ENCODE measurements around the gene SIRT6.
"Not testable (repeated sequence)": the region's sequence is repeated elsewhere in the genome, so short reads cannot be mapped to it uniquely, and the experiment has no call there.

SIRT6 gene

DNA sequence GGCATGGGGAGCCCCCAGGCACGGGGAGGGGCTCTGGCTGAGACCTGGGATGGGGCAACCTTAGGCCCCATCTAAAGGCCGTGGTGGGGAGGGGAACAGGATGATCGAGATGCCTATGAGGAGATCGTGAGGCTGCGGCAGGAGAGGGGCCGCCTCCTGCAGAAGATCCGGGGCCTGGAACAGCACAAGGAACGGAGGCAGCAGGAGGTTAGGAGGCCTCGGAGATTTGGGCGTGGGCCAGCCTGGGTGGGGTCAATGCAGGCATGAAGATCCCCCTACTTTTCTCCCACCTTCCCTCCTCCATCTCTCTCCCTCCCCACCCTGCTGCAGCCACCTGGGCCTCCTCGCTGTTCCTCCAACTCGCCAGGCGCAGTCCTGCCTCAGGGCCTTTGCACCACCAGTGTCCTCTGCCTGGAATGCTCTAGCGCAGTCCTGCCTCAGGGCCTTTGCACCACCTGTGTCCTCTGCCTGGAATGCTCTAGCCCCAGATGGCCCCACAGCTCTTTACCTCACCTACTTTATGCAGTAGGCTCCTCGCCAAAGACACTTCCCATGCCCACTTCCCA, 27.9 kb upstream of the SIRT6 start:
- Mint-ChIP-seq H3K27me3 (peaks cover 20% of the 10 kb centered on the region), H3K4me3 (no peak overlapping the region), H3K9me3 (no peaks in the 10 kb centered on the region), H3K4me1 (no peaks in the 10 kb centered on the region), H3K27ac (no peak overlapping the region)
- DNase-seq (no peak), ATAC-seq (no peak)

DNA sequence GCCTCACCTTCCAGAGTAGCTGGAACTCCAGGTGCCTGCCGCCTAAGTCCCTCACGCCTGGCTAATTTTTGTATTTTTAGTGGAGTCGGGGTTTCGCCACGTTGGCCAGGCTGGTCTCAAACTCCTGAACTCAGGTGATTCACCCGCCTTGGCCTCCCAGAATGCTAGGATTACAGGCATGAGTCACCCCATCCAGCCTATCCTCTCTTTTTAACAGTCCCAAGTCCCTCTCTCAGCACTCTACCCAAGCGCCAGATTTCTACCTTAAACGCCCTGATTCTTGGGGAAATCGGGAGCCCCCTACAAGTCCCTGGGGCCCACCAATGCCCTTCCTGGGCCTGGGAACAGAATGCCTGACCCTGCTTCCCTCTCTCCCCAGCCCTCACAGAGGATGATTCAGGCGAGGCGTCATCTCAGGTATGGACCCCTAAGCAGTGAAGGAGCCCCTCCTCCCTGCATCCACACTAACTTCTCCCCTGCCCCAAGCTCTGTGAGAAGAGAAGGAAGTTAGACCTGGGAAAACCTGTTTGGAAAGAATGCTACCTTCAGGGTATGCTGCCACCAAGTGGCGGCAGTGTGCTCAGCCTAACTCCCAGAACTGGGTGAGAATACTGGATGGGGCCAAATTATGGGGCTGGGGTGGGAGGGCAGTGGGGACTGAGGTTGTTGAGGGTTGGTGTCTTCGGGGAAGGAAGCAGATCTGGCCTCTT, 26.2 kb upstream of the SIRT6 start:
- Mint-ChIP-seq H3K4me1 (peaks cover 7% of the 10 kb centered on the region), H3K4me3 (no peak overlapping the region), H3K27me3 (peaks cover 28% of the 10 kb centered on the region), H3K27ac (no peak overlapping the region), H3K9me3 (no peaks in the 10 kb centered on the region)
- DNase-seq (no peak), ATAC-seq (no peak)

DNA sequence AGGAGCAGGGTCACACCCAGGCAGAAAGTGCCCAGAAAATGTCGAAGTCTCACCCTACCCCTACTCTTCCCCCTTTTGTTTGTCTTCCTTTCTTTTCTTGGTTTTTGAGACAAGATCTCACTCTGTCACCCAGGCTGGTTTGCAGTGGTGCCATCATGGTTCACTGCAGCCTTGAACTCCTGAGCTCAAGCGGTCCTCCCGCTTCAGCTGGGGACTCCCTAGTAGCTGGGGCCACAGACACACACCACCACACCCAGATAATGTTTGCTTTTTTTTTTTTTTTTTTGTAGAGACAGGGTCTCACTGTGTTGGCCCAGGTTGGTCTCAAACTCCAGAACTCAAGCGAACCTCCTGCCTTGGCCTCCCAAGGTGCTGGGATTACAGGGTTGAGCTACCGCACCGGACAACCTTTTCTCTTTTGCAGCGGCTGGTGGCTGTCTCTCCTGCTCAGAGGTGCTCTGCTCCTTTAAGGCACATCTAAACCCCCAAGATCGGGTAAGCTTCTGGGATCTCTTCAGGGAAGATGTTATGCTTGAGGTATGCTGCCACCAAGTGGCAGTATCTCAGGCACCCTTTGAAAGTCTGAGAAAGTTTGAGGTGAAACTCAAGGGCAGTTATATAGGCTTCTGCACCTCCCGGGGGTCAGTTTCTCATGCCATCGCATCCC, 24.6 kb upstream of the SIRT6 start:
- no peak for ATAC-seq
- peaks cover 21% of the 10 kb centered on the region for H3K27me3 Mint-ChIP-seq
- DNase-seq, result no peak
- H3K27ac Mint-ChIP-seq, result no peak overlapping the region
- peaks cover 7% of the 10 kb centered on the region for H3K4me1 Mint-ChIP-seq
- H3K4me3 Mint-ChIP-seq, result no peak overlapping the region
- H3K9me3 Mint-ChIP-seq, result no peaks in the 10 kb centered on the region

DNA sequence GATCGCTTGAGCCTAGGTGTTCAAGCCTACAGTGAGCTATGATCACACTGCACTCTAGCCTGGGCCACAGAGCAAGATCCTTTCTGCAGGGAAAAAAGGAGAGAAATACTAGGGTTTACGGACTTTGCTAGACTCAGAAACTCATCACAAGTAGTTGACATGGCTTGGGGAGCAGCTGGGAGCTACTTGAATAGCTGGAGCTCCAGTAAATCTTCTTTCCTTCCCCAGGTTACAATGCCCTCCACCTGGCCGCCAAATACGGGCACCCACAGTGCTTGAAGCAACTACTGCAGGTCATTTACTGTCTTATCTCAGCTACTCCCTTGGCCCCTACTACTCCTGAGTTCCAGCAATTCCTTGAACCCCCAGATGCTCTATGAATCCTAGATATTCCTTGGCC, 19.4 kb upstream of the SIRT6 start:
- Mint-ChIP-seq H3K4me1 (peaks cover 19% of the 10 kb centered on the region), H3K4me3 (no peak overlapping the region), H3K9me3 (peaks cover 11 to 12% of the 10 kb centered on the region in 2 donors), H3K27me3 (peaks cover 56% of the 10 kb centered on the region), H3K27ac (no peak overlapping the region)
- DNase-seq (no peak), ATAC-seq (no peak)

DNA sequence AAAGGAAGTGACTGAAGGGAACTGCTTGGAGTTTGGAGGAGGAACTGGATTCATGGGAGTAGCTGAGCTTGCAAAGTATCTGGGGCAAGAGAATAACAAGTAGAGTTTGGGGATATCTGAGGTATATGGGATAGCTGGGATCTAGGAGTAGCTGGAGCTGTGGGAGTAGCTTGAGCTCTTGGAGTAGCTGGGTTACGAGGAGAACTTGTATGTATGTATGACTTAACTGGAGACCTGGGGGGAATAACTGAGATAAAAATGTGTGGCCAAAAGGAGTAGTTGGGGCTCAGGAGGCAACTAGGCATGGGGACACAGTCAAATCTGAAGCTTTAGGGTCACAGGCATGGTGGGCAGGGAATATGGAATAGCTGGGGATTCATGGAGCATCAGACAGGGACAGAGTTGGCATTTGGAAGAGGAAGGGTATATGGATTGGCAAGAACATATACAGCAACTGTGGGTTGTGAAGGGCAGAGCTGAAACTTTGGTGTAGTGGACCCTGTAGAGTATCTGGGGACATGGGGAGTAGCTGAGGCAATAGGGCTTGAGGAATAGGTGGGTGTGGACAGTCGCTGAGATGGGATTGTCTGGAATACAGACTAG, 18.7 kb upstream of the SIRT6 start:
- ATAC-seq (no peak), DNase-seq (no peak)
- Mint-ChIP-seq H3K4me1 (peaks cover 19% of the 10 kb centered on the region), H3K9me3 (peaks cover 12% of the 10 kb centered on the region in 2 donors), H3K27ac (no peak overlapping the region), H3K27me3 (peaks cover 60% of the 10 kb centered on the region), H3K4me3 (no peak overlapping the region)

DNA sequence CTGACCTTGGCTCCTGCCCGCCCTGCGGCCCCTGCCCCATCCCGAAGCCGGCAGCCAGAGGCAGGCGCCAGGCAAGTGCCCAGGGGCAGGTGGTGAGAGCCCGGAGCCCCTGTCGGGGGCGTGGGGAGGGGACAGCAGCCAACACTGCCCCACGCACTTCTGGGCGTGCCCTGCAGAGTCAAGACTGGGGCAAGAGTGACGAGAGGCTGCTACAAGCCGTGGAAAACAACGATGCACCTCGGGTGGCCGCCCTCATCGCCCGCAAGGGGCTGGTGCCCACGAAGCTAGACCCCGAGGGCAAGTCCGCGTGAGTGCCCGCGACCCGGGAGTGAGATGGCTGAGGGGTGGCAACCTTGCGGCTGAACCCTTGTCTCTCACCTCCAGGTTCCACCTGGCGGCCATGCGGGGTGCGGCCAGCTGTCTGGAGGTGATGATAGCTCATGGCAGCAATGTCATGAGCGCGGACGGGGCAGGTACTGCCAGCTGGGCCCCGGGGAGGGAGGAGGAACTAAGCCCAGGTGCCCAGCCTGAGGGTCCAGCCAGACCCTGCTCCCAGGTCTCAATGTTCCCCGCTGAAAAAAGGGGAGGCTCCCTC, 17.4 kb upstream of the SIRT6 start:
- DNase-seq (no peak), ATAC-seq (no peak)
- Mint-ChIP-seq H3K4me3 (no peak overlapping the region), H3K27me3 (peaks cover 72% of the 10 kb centered on the region), H3K4me1 (peaks cover 19% of the 10 kb centered on the region), H3K9me3 (peaks cover 12% of the 10 kb centered on the region in 2 donors), H3K27ac (no peak overlapping the region)

DNA sequence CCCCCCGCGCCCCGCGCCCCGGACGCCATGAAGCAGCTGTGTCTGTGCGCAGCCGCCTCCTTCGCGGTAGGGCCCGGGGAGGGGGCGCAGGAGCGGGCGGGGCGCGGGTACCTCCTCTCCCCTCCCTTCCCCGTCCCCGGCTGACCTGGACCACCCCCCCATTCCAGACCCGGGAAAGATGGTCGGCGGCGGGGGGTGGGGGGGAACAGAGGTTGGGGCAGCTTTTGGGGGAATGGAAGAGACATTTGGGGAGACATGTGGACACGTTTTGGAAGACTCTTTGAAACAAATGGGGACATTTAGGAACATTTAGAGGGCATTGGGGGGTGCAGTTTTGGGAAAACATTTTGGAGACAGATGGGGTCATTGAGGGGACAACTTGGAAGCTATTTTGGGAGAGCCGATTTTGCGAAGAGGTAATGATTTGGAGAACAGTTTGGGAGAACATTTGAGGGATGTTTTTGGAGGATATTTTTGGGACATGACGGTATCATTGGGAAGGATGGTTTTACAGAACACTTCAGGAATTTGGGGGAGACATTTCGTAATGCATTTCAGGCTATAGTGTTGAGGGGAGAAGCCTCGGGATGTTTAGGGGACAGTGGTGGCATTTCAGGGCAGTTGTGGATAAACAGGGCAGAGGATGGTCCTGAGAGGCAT, 16.2 kb upstream of the SIRT6 start:
- no peak for DNase-seq
- peaks cover 75% of the 10 kb centered on the region for H3K27me3 Mint-ChIP-seq
- peak; percentile 35 for ATAC-seq
- peaks cover 12% of the 10 kb centered on the region for H3K4me1 Mint-ChIP-seq
- H3K9me3 Mint-ChIP-seq, result peaks cover 12% of the 10 kb centered on the region in 2 donors
- no peak overlapping the region for H3K4me3 Mint-ChIP-seq
- H3K27ac Mint-ChIP-seq, result no peak overlapping the region

DNA sequence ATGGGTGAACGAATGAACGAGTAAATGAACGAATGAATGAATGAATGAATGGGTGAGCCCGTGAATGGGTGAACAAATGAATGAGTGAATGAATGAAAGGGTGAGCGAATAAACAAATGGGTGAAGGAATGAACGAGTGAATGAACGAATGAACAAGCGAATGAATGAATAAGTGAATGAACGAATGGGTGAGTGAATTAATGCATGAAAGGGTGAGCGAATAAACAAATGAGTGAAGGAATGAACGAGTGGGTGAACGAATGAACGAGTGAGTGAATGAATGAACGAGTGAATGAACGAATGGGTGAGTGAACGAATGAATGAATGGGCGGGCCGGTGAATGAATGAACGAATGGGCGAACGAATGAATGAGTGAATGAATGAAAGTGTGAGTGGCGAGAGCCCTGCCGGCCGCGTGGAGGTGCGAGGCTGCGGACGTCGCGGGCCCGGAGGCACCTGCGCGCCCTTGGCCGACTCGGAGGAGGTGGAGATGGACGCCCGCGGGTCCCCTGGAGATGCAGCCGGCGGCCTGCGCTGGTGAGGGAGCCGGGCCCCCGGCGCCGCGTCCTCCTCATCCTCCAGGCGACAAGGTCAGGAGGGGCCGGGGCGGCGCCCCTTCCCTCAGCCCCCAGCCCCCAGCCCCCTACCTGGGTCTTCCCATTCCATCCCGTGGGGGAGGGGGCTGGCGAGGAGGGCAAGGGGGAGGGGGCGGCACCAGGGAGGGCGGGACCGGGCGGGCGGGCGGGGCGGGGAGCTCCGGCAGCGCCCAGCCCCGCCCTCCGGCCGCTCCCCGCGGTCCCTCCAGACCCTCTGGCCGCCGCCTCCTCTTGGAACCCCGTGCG, 15.5 kb upstream of the SIRT6 start:
- H3K27ac Mint-ChIP-seq, result no peak overlapping the region
- ATAC-seq, result peak; percentile 45
- H3K4me3 Mint-ChIP-seq, result no peak overlapping the region
- H3K9me3 Mint-ChIP-seq, result peaks cover 12% of the 10 kb centered on the region in 2 donors
- peaks cover 12% of the 10 kb centered on the region for H3K4me1 Mint-ChIP-seq
- peak; percentile 31 to 34 for DNase-seq
- H3K27me3 Mint-ChIP-seq, result peaks cover 82% of the 10 kb centered on the region

DNA sequence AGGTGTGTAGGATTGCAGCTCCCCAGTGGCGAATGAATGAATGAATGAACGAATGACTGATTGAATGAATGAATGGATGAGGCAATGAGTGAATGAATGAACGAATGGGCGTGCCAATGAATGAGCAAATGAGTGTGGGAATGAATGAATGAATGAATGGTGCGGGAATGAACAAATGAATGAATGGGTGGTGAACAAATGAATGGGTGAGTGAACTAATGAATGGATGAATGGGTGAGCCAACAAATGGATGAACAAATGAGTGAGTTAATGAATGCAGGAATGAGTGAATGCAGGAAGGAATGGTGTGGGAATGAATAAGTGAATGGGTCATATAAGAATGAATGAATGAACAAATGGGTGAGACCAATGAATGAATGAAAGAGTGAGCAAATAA, 14.9 kb upstream of the SIRT6 start:
- H3K9me3 Mint-ChIP-seq, result peaks cover 12% of the 10 kb centered on the region in 2 donors
- peaks cover 82% of the 10 kb centered on the region for H3K27me3 Mint-ChIP-seq
- DNase-seq (no peak), ATAC-seq (no peak)
- H3K4me1 Mint-ChIP-seq, result peaks cover 12% of the 10 kb centered on the region
- no peak overlapping the region for H3K27ac Mint-ChIP-seq
- H3K4me3 Mint-ChIP-seq, result peak overlapping the region in 1 of 2 donors; percentile 13

DNA sequence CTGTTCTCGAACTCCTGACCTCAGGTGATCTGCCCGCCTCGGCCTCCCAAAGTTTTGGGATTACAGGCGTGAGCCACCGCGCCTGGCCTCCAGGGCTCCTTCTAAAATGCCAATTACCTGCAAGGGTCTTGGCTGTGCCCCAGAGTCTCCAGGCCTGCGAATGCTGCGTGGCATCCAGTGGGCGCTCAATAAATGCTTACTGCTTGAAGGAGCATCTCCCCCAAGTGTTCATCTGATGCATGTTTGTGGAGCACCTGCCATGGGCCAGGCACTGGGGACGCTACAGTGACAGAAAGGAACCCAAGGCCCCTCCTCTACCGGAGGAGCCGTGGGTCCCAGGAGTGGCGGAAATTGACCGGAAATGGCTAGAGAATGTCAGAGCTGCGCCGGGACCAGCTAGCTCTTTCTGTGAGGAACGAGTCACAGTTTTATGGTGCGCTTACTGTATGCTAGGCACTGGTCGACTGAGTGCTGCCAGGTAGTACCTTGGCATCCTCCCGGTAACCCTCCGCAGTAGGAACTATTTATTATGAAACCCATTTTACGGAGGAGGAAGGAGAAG, 14.3 kb upstream of the SIRT6 start:
- ATAC-seq, result no peak
- peaks cover 82% of the 10 kb centered on the region for H3K27me3 Mint-ChIP-seq
- no peak for DNase-seq

DNA sequence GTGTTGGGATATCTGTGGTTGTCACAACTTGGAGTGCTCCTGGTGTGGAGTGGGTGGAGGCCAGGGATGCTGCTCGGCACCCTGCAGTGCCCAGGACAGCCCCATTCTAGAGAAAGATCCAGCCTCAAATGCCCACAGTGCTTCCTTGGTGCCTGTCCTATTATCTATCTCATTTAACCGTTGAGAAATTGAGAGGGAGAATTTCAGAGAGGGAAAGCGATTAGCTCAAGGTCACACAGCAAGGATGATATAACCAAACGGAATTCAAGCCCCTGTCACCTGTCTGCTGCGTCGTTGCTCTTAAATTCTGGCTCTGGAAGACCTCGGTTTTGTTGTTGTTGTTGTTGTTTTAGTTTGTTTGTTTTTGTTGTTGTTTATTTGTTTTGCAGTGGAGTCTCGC, 13.6 kb upstream of the SIRT6 start:
- Mint-ChIP-seq H3K9me3 (peaks cover 12% of the 10 kb centered on the region in 2 donors), H3K27ac (no peak overlapping the region), H3K4me1 (peaks cover 12% of the 10 kb centered on the region), H3K27me3 (peaks cover 78% of the 10 kb centered on the region), H3K4me3 (no peak overlapping the region)
- DNase-seq (no peak), ATAC-seq (no peak)

More for the DNA sequence above, 14.3 kb upstream of the SIRT6 start:
- Mint-ChIP-seq H3K4me3 (no peak overlapping the region), H3K27ac (no peak overlapping the region), H3K4me1 (peaks cover 12% of the 10 kb centered on the region), H3K9me3 (peaks cover 12% of the 10 kb centered on the region in 2 donors)

DNA sequence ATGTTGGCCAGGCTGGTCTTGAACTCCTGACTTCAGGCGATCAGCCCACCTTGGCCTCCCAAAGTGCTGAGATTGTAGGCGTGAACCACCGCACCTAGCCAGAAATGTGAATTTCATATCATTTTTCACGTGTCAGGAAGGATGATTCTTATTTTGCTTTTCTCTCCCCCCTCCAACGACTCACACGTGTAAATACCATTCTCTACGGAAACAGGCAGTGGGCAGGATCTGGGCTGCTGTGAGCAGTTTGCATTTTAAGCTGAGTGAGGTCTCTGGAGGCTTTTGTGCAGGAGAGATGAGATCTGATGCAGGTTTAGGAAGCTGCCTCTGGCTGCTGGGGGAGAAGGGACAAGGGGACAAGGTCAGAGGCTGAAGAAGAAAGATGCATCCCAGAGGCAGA, 12.0 kb upstream of the SIRT6 start:
- Mint-ChIP-seq H3K9me3 (peaks cover 12% of the 10 kb centered on the region in 2 donors), H3K27me3 (peaks cover 63% of the 10 kb centered on the region)

DNA sequence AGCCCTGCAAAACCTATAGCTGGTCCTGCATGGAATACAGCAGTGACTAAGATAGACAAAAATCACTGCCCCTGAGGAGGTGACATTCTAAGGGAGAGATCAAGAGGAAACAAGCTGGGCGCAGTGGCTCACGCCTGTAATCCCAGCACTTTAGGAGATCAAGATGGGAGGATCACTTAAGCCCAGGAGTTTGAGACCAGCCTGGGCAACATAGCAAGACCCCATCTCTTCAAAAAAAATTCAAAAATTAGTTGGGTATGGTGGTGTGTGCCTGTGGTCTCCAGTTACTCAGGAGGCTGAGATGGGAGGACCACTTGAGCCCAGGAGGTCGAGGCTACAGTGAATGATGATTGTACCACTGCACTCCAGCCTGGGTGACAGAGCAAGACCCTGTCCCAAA, 10.2 kb upstream of the SIRT6 start:
- not testable (repeated sequence) for H3K9me3 Mint-ChIP-seq, H3K4me3 Mint-ChIP-seq, H3K4me1 Mint-ChIP-seq, ATAC-seq, H3K27ac Mint-ChIP-seq, DNase-seq
- peaks cover 45% of the 10 kb centered on the region for H3K27me3 Mint-ChIP-seq

More for the DNA sequence above, 12.0 kb upstream of the SIRT6 start:
- Mint-ChIP-seq H3K4me1 (peaks cover 12% of the 10 kb centered on the region), H3K4me3 (no peak overlapping the region), H3K27ac (no peak overlapping the region)
- no peak for ATAC-seq
- DNase-seq, result no peak

DNA sequence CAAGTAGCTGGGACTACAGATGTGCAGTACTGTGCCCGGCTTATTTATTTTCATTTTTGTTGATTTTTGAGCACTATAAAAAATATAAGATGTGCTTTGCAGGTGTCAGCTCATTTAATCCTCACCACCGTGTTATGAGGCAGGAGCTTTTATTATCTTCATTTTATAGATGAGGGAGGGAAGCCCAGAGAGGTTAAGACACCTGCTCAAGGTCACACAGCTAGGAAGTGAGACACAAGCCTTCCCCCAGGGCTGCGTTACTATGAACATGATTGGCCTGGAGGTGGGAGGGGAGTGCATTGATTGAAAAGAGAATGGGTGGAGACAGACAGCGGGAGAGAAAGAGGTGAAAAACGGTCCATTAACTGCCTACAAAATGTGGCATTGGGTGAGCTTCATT, 7.3 kb upstream of the SIRT6 start:
- ATAC-seq, result no peak
- DNase-seq, result no peak
- no peaks in the 10 kb centered on the region for H3K9me3 Mint-ChIP-seq
- H3K4me1 Mint-ChIP-seq, result peaks cover 8% of the 10 kb centered on the region
- H3K27me3 Mint-ChIP-seq, result peaks cover 16% of the 10 kb centered on the region
- no peak overlapping the region for H3K4me3 Mint-ChIP-seq
- H3K27ac Mint-ChIP-seq, result no peak overlapping the region
